Brain pericyte (primary cell): ENCODE data around the gene SMAD4.
"Not testable (repeated sequence)": the region's sequence is repeated elsewhere in the genome, so short reads cannot be mapped to it uniquely, and the experiment has no call there.

Experiments used
- DNase-seq: peaks from one replicate; pipeline ENCODE4 v3.0.0-alpha.2; 2012; ENCODE audit warnings: low read depth, low spot score

Gene SMAD4

DNA sequence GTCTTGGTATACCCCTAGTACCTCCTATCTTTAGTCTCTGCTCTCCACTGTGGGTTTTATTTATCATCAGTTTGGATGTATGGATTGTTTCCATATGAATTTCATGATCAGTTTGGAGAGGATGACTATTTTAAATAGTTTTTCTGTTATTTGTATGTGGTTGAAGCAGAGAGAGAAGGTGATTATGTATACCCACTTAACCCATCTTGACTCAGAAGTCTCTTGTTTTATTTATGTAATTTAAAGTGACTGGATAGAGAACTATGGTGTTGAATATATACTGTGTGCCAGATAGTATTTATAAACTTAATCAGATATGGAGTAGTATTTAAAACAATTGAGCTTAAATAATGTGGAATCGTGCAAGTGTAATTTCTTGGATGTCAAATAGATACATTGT, 39.9 kb downstream of the SMAD4 start:
- no peak for DNase-seq

- no peak for DNase-seq
These were observed 40.5 kb downstream of the SMAD4 start for GRCh38 chr18:51070545-51070944.

DNA sequence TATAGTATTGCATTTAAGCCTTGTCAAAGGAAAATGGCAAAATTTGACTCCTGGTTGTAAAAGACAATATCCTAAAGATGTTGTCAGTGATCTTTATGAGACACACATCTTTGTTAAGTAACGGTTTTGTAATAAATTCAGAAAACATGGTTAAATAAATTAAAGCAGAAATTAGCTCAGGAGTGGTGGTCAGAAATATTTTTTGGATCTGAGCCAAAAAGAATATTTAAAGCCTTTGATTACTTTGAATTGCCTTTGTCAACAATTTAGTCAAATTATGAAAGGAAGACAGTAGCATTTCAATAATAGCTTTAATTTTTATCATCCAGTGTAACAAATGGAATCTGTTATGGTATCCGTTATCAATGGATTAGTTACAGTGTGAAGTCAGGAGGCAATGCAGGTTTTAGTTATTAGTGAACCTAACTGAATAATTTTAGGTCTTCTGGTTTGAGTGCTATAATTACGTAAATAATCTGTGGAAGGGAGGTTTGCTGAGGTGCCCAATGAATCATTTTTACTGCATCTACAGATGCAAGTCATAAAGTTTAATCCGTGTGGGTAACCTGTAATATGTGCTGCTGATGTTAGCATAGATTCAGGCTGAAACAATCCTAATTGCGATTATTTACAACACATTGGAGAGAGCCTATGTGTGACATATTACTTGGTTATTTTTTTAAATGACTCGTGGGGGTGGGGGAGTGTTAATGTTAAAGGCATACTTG, 42.7 kb downstream of the SMAD4 start:
- DNase-seq: no peak

- no peak for DNase-seq
These were observed 44.6 kb downstream of the SMAD4 start for GRCh38 chr18:51074605-51075004.

DNA sequence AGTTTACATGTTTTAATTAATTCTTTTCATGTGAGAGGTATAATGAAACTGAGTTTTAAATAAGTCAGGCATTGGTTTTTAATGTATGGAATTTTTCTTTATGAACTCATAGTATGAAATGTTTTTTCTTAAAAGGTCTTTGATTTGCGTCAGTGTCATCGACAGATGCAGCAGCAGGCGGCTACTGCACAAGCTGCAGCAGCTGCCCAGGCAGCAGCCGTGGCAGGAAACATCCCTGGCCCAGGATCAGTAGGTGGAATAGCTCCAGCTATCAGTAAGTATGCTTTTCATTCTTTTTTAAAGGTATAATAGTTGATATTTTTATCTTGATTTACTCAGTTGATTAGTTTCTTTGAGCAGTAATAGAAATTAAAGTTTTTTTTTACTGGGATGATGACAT, 46.5 kb downstream of the SMAD4 start:
- DNase-seq: no peak

DNA sequence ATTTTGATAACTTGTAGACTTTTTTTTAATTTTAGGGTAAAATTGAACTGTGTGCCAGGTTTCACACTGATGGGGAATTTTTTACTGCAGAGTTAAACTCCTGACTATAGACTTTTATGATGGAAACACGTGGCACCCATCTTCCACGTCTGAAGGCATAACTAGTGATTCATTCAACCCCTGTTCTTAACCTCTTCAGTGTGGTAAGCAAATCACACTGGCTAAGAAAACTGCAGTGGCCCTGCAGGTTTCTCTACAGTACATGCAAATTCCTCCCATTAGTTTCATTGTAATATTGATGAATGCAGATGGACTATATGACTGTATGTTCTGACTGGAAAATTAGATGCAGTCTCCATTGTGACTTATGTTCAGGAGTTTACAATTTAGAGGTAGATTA, 47.2 kb downstream of the SMAD4 start:
- no peak for DNase-seq

- no peak for DNase-seq
These were observed 48.0 kb downstream of the SMAD4 start for GRCh38 chr18:51078026-51078425.

- DNase-seq: no peak
These were observed 52.7 kb downstream of the SMAD4 start for GRCh38 chr18:51082571-51083267.

DNA sequence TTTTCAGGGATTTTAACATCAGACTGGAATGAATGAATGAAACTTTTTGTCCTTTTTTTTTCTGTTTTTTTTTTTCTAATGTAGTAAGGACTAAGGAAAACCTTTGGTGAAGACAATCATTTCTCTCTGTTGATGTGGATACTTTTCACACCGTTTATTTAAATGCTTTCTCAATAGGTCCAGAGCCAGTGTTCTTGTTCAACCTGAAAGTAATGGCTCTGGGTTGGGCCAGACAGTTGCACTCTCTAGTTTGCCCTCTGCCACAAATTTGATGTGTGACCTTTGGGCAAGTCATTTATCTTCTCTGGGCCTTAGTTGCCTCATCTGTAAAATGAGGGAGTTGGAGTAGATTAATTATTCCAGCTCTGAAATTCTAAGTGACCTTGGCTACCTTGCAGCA, 53.4 kb downstream of the SMAD4 start:
- no peak for DNase-seq

GRCh38 chr18:51088410-51088809, 58.4 kb downstream of the SMAD4 start:
- DNase-seq: no peak

DNA sequence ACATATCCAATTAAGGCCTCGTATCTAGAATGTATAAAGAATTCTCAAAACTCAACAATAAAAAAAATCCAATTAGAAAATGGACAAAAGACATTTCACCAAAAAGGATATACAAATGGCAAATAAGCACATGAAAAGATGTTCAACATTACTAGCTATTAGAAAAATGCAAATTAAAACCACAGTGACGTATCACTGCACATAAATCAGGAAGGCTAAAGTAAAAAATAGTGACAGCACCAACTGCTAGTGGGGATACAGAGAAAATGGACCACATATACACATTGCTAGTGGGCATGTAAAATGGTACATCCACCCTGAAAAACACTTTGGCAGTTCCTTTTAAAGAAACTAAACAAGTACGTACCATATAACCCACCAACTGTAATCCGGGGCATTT, 59.7 kb downstream of the SMAD4 start:
- no peak for DNase-seq

GRCh38 chr18:51091270-51091669, 61.3 kb downstream of the SMAD4 start:
- DNase-seq: no peak

DNA sequence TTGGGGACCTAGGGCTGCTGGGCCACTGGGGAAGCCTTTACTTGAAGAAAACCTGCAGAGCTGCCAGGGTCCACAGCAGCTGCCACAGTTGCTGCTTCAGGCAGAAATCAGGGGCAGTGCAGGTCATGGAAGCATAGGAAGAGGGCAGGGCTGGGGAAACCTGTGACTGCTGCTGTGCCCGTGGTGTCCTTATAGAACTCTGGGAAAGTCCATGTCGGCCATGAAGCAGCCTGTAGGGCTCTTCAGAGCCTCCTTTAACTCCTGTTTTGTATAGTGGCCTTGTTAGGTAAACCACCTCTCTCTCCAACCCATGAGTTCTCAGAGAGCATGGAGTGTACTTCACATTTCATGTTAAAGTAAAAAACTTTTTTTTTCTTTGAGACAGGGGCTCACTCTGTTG, 62.1 kb downstream of the SMAD4 start:
- no peak for DNase-seq

- DNase-seq: not testable (repeated sequence)
These were observed 63.0 kb downstream of the SMAD4 start for GRCh38 chr18:51092967-51093366.

DNA sequence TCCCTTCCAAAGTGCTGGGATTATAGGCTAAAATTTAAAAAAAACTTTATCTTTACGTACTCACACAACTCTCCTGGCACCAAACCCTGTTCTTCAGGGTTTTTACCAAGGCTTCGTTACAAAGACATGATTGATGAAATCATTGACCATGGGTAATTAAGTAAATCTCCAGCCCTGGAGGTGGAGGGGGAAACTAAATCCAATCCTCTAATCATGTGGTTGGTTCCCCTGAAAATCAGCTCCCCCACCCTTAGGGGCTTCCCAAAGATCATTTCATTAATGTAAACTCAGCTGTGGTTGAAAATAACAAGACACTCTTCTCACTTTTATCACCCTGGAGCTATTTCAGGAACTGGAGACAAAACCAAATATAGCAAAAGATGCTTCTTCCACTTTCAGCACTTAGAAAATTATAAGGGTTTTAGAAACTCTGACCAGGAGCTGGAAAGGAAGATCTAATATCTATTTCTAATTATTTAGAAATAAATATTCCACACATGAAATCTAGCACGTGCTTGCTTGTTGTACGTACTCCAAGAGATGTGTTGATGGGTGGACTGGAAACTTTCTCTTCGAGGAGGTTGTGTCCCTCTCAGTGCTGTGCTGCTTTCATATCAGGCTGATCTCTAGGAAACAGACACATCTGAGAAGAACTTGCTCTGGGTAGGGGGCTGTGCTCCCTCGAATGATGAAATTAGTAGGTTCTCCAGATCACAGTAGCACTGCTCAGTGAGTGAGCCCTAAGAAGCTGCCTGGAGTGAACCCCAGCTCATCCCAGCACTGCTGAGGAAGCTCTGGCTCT, 67.2 kb downstream of the SMAD4 start:
- DNase-seq: no peak

DNA sequence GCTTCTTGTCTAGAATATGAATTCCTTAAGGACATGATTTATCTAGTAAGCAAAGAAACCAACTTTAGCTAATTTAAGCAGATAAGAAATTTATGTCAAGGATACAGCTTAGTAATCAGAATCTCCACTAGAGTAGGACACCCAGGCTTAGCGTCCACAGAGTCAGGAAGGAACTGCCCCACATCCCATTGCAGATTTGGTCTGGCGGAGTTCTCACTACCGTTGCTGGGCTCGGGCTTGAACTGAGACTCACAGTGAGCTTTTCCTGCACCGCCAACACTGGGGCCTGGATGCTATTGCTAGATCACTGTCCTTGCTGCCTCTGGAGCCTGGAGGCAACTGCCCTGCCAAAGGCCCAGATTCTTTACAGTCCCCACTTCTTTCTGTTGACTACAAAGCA, 68.1 kb downstream of the SMAD4 start:
- no peak for DNase-seq

GRCh38 chr18:51098513-51098912, 68.5 kb downstream of the SMAD4 start:
- no peak for DNase-seq

DNA sequence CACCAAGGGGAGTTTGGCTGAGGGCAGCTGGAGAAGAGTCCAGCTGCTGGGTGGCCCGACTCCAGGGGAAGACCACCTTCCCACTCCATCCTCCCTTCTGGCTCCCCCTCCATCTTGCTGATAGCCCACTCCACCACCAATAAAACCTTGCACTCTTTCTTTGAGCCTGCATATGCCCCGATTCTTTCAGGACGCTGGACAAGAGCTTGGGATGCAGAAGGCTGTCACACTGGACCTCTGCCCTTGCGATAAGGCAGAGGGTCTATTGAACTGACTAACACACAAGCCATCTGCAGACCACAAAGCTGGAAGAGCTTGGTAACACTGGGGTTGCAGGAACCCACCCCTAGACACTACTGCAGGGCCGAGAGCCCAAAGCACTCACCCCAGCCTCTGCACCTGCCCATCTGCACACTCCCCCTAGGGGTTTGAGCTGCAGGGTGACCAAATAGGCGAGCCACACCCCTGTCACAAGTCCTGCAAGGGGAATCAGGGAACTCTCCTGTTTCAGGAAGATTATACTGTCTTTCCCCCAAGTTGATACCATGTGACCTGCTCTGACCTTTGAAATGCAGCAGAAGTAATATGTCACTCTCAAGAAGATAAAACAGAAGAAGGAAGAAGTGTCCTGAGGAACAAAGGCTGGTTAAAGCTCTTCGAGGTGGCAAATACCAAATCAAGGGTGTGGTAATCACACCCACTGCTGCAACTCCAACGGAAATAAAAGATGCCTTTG, 70.5 kb downstream of the SMAD4 start:
- no peak for DNase-seq

DNA sequence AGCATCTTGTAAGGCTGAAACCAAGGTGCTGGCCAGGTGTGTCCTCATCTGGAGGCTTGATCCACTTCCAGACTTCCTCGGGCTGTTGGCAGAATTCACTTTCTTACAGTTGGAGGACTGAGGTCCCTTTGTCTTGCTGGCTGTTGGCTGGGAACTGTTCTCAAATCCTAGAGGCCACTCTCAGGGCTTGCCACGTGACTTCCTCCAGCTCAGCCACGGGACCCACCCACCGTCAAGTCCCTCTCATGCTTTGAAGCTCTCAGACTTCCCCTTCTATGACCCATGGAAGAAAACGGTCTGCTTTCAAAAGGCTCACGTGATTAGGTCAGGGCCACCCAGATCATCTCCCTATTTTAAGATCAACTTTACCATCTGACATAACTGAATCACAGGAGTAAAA, 77.1 kb downstream of the SMAD4 start:
- no peak for DNase-seq

- DNase-seq: no peak
These were observed 77.7 kb downstream of the SMAD4 start for GRCh38 chr18:51107598-51108305.

- DNase-seq: no peak
These were observed 78.3 kb downstream of the SMAD4 start for GRCh38 chr18:51108330-51108729.
